Measurements from ENCODE around the gene ZC3H7A. TPM values are rescaled to one million over a fixed set of nuclear protein-coding genes. Genes with fewer than 3 reads are reported as not detected.

ZC3H7A gene
- total RNA-seq, 1 experiment from 2014 or later, result 43.1 TPM

DNA sequence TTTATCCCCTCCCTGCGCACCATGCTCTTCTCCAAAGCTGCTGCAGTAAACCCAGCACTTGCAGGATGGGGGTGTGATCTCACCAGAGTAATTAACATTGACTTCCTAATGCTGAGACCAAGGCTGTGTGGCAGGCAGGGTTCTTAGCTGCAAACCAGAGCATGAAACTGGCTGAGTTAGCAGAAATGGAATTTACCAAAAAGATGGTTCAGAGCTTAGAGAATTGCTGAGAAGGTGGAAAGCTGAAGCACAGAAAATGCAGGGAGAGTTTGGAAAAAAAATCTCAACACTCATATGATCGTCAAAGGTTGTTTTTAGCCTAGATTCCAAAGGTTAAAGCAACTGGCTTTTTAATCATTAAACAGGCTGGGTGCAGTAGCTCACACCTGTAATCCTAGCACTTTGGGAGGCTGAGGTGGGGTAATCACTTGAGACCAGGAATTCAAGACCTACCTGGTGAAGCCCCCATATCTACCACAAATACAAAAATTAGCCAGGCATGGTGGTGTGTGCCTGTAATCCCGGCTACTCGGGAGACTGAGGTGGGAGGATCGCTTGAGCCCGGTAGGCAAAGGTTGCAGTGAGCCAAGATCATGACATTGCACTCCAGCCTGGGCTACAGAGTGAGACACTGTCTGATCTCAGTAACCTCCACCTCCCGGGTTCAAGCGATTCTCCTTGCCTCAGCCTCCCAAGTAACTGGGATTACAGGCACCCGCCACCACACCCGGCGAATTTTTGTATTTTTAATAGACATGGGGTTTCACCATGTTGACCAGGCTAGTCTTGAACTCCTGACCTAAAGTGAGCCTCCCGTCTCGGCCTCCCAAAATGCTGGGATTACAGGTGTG is 48.4 kb downstream of the ZC3H7A start:
- Histone ChIP-seq H2AK5ac (ENCODE audit: insufficient read length, low read length) (no peak overlapping the region), H3K23ac (ENCODE audit: insufficient read length, low read depth, low read length) (no peak overlapping the region), H2BK12ac (ENCODE audit: insufficient read length, low read depth, low read length) (no peak overlapping the region), H3K9me3 (ENCODE audit: control insufficient read depth, low read depth, low read length) (no peaks in the 10 kb centered on the region), H3K4me1 (ENCODE audit: insufficient read depth, low read length) (no peaks in the 10 kb centered on the region), H2BK20ac (ENCODE audit: low read depth, low read length, poor library complexity, severe bottlenecking) (no peak overlapping the region), H2AFZ (ENCODE audit: low read length) (no peak overlapping the region), H3K4me2 (ENCODE audit: insufficient read depth, insufficient read length, low read length) (no peak overlapping the region), H3K27me3 (ENCODE audit: insufficient read depth, low read length) (no peaks in the 10 kb centered on the region), H3T11ph (ENCODE audit: low read length) (no peak overlapping the region), H2BK5ac (ENCODE audit: insufficient read length, low read length) (no peak overlapping the region), H3K79me1 (ENCODE audit: insufficient read depth, low read depth, low read length, poor library complexity, severe bottlenecking) (no peaks in the 10 kb centered on the region), H3K56ac (ENCODE audit: insufficient read length, low read depth, low read length) (no peak overlapping the region), H4K91ac (ENCODE audit: insufficient read length, low read depth, low read length) (no peak overlapping the region), H3K27ac (ENCODE audit: insufficient read length, low read depth, low read length) (peak overlapping the region; percentile 6), H4K5ac (ENCODE audit: insufficient read length, low read depth, low read length) (no peak overlapping the region), H2BK15ac (ENCODE audit: low read depth, low read length) (no peak overlapping the region), H3K79me2 (ENCODE audit: insufficient read depth, low read length) (no peaks in the 10 kb centered on the region), H3K23me2 (ENCODE audit: insufficient read length, low read depth, low read length, poor library complexity, severe bottlenecking) (peaks cover under 1% of the 10 kb centered on the region), H4K8ac (replicated peaks; ENCODE audit: insufficient read length, low read depth, low read length) (no peak overlapping the region), H4K20me1 (ENCODE audit: control insufficient read depth, insufficient read depth, insufficient read length) (no peaks in the 10 kb centered on the region), H3K14ac (ENCODE audit: insufficient read depth, low read length) (no peak overlapping the region), H3K18ac (ENCODE audit: insufficient read length, low read depth, low read length) (no peak overlapping the region), H2BK120ac (ENCODE audit: low read depth, low read length, poor library complexity, severe bottlenecking) (no peak overlapping the region), H3K9ac (ENCODE audit: extremely low read depth, insufficient read length, low read length) (no peak overlapping the region), H3K4ac (ENCODE audit: low read depth, low read length) (no peak overlapping the region)
- peak overlapping the region in 2 of 3 experiments; percentile 61 to 70; a peak in 2 of 7 replicates for H3K27ac Mint-ChIP-seq
- H3K36me3 Mint-ChIP-seq (ENCODE audit: insufficient read depth in 1 of 3, low read depth in 3 of 3), result peaks cover 8 to 38% (median 35%) of the 10 kb centered on the region in 3 experiments; a peak in 6 of 7 replicates
- TF ChIP-seq, protein P1, sequence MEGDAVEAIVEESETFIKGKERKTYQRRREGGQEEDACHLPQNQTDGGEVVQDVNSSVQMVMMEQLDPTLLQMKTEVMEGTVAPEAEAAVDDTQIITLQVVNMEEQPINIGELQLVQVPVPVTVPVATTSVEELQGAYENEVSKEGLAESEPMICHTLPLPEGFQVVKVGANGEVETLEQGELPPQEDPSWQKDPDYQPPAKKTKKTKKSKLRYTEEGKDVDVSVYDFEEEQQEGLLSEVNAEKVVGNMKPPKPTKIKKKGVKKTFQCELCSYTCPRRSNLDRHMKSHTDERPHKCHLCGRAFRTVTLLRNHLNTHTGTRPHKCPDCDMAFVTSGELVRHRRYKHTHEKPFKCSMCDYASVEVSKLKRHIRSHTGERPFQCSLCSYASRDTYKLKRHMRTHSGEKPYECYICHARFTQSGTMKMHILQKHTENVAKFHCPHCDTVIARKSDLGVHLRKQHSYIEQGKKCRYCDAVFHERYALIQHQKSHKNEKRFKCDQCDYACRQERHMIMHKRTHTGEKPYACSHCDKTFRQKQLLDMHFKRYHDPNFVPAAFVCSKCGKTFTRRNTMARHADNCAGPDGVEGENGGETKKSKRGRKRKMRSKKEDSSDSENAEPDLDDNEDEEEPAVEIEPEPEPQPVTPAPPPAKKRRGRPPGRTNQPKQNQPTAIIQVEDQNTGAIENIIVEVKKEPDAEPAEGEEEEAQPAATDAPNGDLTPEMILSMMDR (conservative IDR thresholded peaks at IDR 0.05), result no peak
- no CpG with 5 or more reads among the region's 13 CpGs for WGBS (ENCODE audit: extremely low coverage, insufficient read length, low lambda C conversion rate)
- peaks cover 7 to 11% of the 10 kb centered on the region in 2 experiments for H3K4me1 Mint-ChIP-seq
- H3K4me3 Mint-ChIP-seq, result no peak overlapping the region
- no peaks in the 10 kb centered on the region for H3K9me3 Mint-ChIP-seq
- no peak for DNase-seq
- no peaks in the 10 kb centered on the region for H3K27me3 Mint-ChIP-seq (ENCODE audit: low read depth)
